ENCODE results near the gene HYAL3. TPM values are rescaled to one million over a fixed set of nuclear protein-coding genes. Genes with fewer than 3 reads are reported as not detected.

The HYAL3 gene
- total RNA-seq, 1 donor from 2014 or later: 6.9 TPM

GRCh38 chr3:50267280-50267913 is 31.8 kb downstream of the HYAL3 start:
- Histone ChIP-seq H3K9me3 (ENCODE audit: insufficient read depth, low read depth, low read length) (no peaks in the 10 kb centered on the region), H4K20me1 (ENCODE audit: insufficient read depth, low read length) (no peaks in the 10 kb centered on the region), H3K36me3 (ENCODE audit: insufficient read depth, low read length) (no peaks in the 10 kb centered on the region), H3K4me2 (ENCODE audit: low read length) (peak overlapping the region; percentile 78), H3K27ac (ENCODE audit: low read depth, low read length) (no peak overlapping the region), H3K4me1 (ENCODE audit: insufficient read depth, low read length) (peaks cover 42% of the 10 kb centered on the region), H3K79me2 (ENCODE audit: insufficient read depth, low read length) (no peaks in the 10 kb centered on the region), H3K9ac (ENCODE audit: low read length) (peak overlapping the region; percentile 55), H2AFZ (ENCODE audit: low read depth, low read length) (no peak overlapping the region), H3K4me3 (ENCODE audit: insufficient read depth, low read depth, low read length) (no peak overlapping the region), H3K27me3 (ENCODE audit: insufficient read depth, low read length) (no peaks in the 10 kb centered on the region)
- FAIRE-seq (no peak), DNase-seq (ENCODE audit: low read depth) (no peak)
- H3K4me1 Mint-ChIP-seq (ENCODE audit: low read depth, unreplicated experiment): peaks cover 31% of the 10 kb centered on the region
- no peak overlapping the region for H3K4me3 Mint-ChIP-seq (ENCODE audit: unreplicated experiment)
- no peaks in the 10 kb centered on the region for H3K9me3 Mint-ChIP-seq (ENCODE audit: unreplicated experiment)
- no peaks in the 10 kb centered on the region for H3K36me3 Mint-ChIP-seq (ENCODE audit: low read depth, unreplicated experiment)
- TF ChIP-seq EZH2 (IDR thresholded peaks at IDR 0.05; ENCODE audit: insufficient read depth, low read length): no peak
- TF ChIP-seq CTCF (IDR thresholded peaks at IDR 0.05; ENCODE audit: insufficient read depth, low read depth, low read length): no peak
- peaks cover 3% of the 10 kb centered on the region for H3K27me3 Mint-ChIP-seq (ENCODE audit: low read depth, unreplicated experiment)
- no peak overlapping the region for H3K27ac Mint-ChIP-seq (ENCODE audit: unreplicated experiment)

- Mint-ChIP-seq H3K9me3 (ENCODE audit: unreplicated experiment) (no peaks in the 10 kb centered on the region), H3K4me1 (ENCODE audit: low read depth, unreplicated experiment) (peaks cover 31% of the 10 kb centered on the region), H3K27me3 (ENCODE audit: low read depth, unreplicated experiment) (peaks cover 3% of the 10 kb centered on the region), H3K27ac (ENCODE audit: unreplicated experiment) (no peak overlapping the region), H3K4me3 (ENCODE audit: unreplicated experiment) (no peak overlapping the region), H3K36me3 (ENCODE audit: low read depth, unreplicated experiment) (no peaks in the 10 kb centered on the region)
- H3K4me2 ChIP-seq (ENCODE audit: low read length): peak overlapping the region; percentile 78
- H3K36me3 ChIP-seq (ENCODE audit: insufficient read depth, low read length): no peaks in the 10 kb centered on the region
- H3K4me3 ChIP-seq (ENCODE audit: insufficient read depth, low read depth, low read length): no peak overlapping the region
- H3K27me3 ChIP-seq (ENCODE audit: insufficient read depth, low read length): no peaks in the 10 kb centered on the region
- H2AFZ ChIP-seq (ENCODE audit: low read depth, low read length): no peak overlapping the region
- no peak overlapping the region for H3K27ac ChIP-seq (ENCODE audit: low read depth, low read length)
- no peaks in the 10 kb centered on the region for H4K20me1 ChIP-seq (ENCODE audit: insufficient read depth, low read length)
- H3K4me1 ChIP-seq (ENCODE audit: insufficient read depth, low read length): peaks cover 42% of the 10 kb centered on the region
- DNase-seq (ENCODE audit: low read depth) (no peak), FAIRE-seq (no peak)
- no peaks in the 10 kb centered on the region for H3K79me2 ChIP-seq (ENCODE audit: insufficient read depth, low read length)
- peak overlapping the region; percentile 55 for H3K9ac ChIP-seq (ENCODE audit: low read length)
- TF ChIP-seq EZH2 (IDR thresholded peaks at IDR 0.05; ENCODE audit: insufficient read depth, low read length): no peak
- no peak for TF ChIP-seq CTCF (IDR thresholded peaks at IDR 0.05; ENCODE audit: insufficient read depth, low read depth, low read length)
- no peaks in the 10 kb centered on the region for H3K9me3 ChIP-seq (ENCODE audit: insufficient read depth, low read depth, low read length)
Observed at GRCh38 chr3:50266836-50267235, 32.4 kb downstream of the HYAL3 start.

GRCh38 chr3:50266017-50266416 is 33.2 kb downstream of the HYAL3 start:
- no peaks in the 10 kb centered on the region for H3K27me3 ChIP-seq (ENCODE audit: insufficient read depth, low read length)
- no peaks in the 10 kb centered on the region for H4K20me1 ChIP-seq (ENCODE audit: insufficient read depth, low read length)
- no peak overlapping the region for H3K27ac ChIP-seq (ENCODE audit: low read depth, low read length)
- Mint-ChIP-seq H3K9me3 (ENCODE audit: unreplicated experiment) (no peaks in the 10 kb centered on the region), H3K4me1 (ENCODE audit: low read depth, unreplicated experiment) (peaks cover 28% of the 10 kb centered on the region), H3K4me3 (ENCODE audit: unreplicated experiment) (peak overlapping the region; percentile 34), H3K27ac (ENCODE audit: unreplicated experiment) (peak overlapping the region; percentile 47), H3K27me3 (ENCODE audit: low read depth, unreplicated experiment) (peaks cover 3% of the 10 kb centered on the region), H3K36me3 (ENCODE audit: low read depth, unreplicated experiment) (no peaks in the 10 kb centered on the region)
- H3K4me2 ChIP-seq (ENCODE audit: low read length): no peak overlapping the region
- H3K9me3 ChIP-seq (ENCODE audit: insufficient read depth, low read depth, low read length): no peaks in the 10 kb centered on the region
- H3K4me1 ChIP-seq (ENCODE audit: insufficient read depth, low read length): peaks cover 47% of the 10 kb centered on the region
- no peak overlapping the region for H3K9ac ChIP-seq (ENCODE audit: low read length)
- no peak for TF ChIP-seq CTCF (IDR thresholded peaks at IDR 0.05; ENCODE audit: insufficient read depth, low read depth, low read length)
- no peak for TF ChIP-seq EZH2 (IDR thresholded peaks at IDR 0.05; ENCODE audit: insufficient read depth, low read length)
- no peaks in the 10 kb centered on the region for H3K36me3 ChIP-seq (ENCODE audit: insufficient read depth, low read length)
- FAIRE-seq: no peak
- H3K4me3 ChIP-seq (ENCODE audit: insufficient read depth, low read depth, low read length): no peak overlapping the region
- no peak overlapping the region for H2AFZ ChIP-seq (ENCODE audit: low read depth, low read length)
- DNase-seq (ENCODE audit: low read depth): no peak
- H3K79me2 ChIP-seq (ENCODE audit: insufficient read depth, low read length): no peaks in the 10 kb centered on the region

Data from astrocyte (in vitro differentiated cells and primary cell).